ENCODE measurements around the gene HERC5. TPM values are rescaled to one million over a fixed set of nuclear protein-coding genes. Genes with fewer than 3 reads are reported as not detected.
"Not testable (repeated sequence)": the region's sequence is repeated elsewhere in the genome, so short reads cannot be mapped to it uniquely, and the experiment has no call there.

HERC5 gene
- total RNA-seq, 1 donor from 2014 or later, result 2.6 TPM

DNA sequence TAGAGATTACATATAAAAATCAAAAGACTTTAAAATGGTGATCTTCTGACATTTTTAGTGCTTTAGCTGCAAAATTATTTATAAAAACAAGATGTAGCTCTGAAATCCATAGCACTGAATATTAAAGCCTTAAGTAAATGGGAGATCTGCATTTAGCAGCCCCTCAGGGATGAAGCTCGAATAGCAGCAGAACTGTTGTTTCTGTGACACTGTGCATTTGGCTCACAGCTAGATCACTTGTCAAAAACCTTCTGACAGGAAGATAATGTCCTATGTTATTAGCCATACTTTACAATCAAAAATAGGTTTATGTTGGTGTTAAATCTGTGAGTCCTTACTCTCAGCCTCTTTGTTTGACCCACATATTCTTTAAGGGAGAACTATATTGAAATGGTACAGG lies 80.8 kb downstream of the HERC5 start:
- no peaks in the 10 kb centered on the region for H3K27me3 ChIP-seq (ENCODE audit: low read depth)
- H3K4me3 ChIP-seq, result no peak overlapping the region
- H3K4me1 ChIP-seq, result peaks cover 8% of the 10 kb centered on the region
- no peak overlapping the region for H3K27ac ChIP-seq (replicated peaks)
- TF ChIP-seq, protein P1, sequence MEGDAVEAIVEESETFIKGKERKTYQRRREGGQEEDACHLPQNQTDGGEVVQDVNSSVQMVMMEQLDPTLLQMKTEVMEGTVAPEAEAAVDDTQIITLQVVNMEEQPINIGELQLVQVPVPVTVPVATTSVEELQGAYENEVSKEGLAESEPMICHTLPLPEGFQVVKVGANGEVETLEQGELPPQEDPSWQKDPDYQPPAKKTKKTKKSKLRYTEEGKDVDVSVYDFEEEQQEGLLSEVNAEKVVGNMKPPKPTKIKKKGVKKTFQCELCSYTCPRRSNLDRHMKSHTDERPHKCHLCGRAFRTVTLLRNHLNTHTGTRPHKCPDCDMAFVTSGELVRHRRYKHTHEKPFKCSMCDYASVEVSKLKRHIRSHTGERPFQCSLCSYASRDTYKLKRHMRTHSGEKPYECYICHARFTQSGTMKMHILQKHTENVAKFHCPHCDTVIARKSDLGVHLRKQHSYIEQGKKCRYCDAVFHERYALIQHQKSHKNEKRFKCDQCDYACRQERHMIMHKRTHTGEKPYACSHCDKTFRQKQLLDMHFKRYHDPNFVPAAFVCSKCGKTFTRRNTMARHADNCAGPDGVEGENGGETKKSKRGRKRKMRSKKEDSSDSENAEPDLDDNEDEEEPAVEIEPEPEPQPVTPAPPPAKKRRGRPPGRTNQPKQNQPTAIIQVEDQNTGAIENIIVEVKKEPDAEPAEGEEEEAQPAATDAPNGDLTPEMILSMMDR (IDR thresholded peaks at IDR 0.05; ENCODE audit: borderline replicate concordance), result no peak
- no peaks in the 10 kb centered on the region for H3K9me3 ChIP-seq (replicated peaks)
- intact Hi-C loops (cut with micrococcal nuclease), result loop anchor here (5.0 kb wide), 1 partner anchor 125 kb away; no protein-coding TSS in a partner anchor
- DNase-seq, result no peak
- no peaks in the 10 kb centered on the region for H3K36me3 ChIP-seq

DNA sequence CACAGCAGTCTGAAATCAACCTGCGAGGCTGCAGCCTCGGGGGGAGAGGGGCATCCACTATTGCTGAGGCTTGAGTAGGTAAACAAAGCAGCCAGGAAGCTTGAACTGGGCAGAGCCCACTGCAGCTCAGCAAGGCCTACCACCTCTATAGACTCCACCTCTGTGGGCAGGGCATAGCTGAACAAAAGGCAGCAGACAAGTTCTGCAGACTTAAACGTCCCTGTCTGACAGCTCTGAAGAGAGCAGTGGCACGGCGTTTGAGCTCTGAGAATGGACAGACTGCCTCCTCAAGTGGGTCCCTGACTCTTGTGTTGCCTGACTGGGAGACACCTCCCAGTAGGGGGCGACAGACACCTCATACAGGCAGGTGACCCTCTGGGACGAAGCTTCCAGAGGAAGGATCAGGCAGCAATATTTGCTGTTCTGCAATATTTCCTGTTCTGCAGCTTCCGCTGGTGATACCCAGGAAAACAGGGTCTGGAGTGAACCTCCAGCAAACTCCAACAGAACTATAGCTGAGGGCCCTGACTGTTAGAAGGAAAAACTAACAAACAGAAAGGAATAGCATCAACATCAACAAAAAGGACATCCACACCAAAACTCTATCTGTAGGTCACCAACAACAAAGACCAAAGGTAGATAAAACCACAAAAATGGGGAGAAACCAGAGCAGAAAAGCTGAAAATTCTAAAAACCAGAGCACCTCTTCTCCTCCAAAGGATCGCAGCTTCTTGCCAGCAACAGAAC lies 82.6 kb downstream of the HERC5 start:
- not testable (repeated sequence) for H3K36me3 ChIP-seq; H3K27me3 ChIP-seq (ENCODE audit: low read depth); H3K4me1 ChIP-seq; H3K4me3 ChIP-seq; H3K27ac ChIP-seq (replicated peaks); H3K9me3 ChIP-seq (replicated peaks)
- DNase-seq, result peak; percentile 69
- intact Hi-C loops (cut with micrococcal nuclease), result loop anchor here (5.0 kb wide), 1 partner anchor 123 kb away; no protein-coding TSS in a partner anchor
- TF ChIP-seq, protein P1 (IDR thresholded peaks at IDR 0.05; ENCODE audit: borderline replicate concordance), result peak; percentile 90

DNA sequence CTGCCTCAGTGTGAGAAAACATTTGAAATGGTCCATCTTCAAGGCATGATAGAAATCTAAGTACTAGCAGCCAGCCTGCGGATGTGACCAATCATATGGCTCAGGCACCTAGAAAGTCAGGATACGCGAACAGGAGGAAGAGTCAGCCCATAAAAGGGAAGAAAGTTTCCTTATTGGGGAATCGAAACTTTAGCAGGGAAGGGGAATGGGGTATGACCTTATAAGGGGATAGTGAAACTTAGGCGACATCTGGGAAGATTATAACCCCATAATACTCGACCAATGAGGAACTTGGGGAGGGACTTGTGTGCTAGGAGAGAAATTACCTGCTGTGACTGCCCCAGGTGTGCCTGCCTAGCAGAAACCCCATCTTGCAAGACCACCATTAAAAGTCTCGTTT lies 92.9 kb downstream of the HERC5 start:
- Histone ChIP-seq H3K4me1 (no peaks in the 10 kb centered on the region), H3K9me3 (replicated peaks) (no peaks in the 10 kb centered on the region), H3K4me3 (no peak overlapping the region), H3K27ac (replicated peaks) (no peak overlapping the region), H3K27me3 (ENCODE audit: low read depth) (no peaks in the 10 kb centered on the region), H3K36me3 (no peaks in the 10 kb centered on the region)
- TF ChIP-seq, protein P1 (IDR thresholded peaks at IDR 0.05; ENCODE audit: borderline replicate concordance), result no peak
- DNase-seq, result no peak
- intact Hi-C loops (cut with micrococcal nuclease), result no loop called here

Other genes starting within 250 kb of the HERC5 start
- gene PPM1K, start 172.6 kb upstream of the HERC5 start, total RNA-seq, result 248 TPM
- gene HERC6, start 78.3 kb upstream of the HERC5 start, total RNA-seq, result 9.3 TPM
- gene PYURF, start 66.7 kb downstream of the HERC5 start, total RNA-seq, result 56.1 TPM
- 56.8 TPM for gene HERC3, start 135.4 kb downstream of the HERC5 start, total RNA-seq
- 3.5 TPM for gene NAP1L5, start 240.7 kb downstream of the HERC5 start, total RNA-seq